ENCODE measurements around the gene ITIH4.

The ITIH4 gene

DNA sequence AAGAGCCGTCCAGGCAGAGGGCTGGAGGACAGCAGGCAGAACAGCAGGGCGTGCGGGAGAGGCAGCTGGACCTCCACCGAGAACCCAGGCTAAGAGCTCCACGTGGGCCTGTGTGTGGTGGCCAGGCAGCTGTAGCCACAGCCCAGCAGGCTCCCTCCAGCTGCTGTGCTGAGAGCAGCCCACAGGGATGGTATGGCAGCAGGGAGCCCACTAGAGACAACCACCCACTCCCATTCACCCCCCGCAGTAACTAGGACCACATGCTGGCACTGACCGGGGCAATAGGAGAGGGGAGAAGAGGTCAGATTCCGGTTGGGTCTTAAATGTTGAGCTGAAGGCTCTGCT lies 29.9 kb upstream of the ITIH4 start:
- no peak for DNase-seq (ENCODE audit: low read depth)
- no peak overlapping the region for H3K4me3 ChIP-seq (replicated peaks; ENCODE audit: low read depth, low read length)
- TF ChIP-seq, protein P1, sequence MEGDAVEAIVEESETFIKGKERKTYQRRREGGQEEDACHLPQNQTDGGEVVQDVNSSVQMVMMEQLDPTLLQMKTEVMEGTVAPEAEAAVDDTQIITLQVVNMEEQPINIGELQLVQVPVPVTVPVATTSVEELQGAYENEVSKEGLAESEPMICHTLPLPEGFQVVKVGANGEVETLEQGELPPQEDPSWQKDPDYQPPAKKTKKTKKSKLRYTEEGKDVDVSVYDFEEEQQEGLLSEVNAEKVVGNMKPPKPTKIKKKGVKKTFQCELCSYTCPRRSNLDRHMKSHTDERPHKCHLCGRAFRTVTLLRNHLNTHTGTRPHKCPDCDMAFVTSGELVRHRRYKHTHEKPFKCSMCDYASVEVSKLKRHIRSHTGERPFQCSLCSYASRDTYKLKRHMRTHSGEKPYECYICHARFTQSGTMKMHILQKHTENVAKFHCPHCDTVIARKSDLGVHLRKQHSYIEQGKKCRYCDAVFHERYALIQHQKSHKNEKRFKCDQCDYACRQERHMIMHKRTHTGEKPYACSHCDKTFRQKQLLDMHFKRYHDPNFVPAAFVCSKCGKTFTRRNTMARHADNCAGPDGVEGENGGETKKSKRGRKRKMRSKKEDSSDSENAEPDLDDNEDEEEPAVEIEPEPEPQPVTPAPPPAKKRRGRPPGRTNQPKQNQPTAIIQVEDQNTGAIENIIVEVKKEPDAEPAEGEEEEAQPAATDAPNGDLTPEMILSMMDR (IDR thresholded peaks at IDR 0.05; ENCODE audit: low read length, missing control alignments): no peak

DNA sequence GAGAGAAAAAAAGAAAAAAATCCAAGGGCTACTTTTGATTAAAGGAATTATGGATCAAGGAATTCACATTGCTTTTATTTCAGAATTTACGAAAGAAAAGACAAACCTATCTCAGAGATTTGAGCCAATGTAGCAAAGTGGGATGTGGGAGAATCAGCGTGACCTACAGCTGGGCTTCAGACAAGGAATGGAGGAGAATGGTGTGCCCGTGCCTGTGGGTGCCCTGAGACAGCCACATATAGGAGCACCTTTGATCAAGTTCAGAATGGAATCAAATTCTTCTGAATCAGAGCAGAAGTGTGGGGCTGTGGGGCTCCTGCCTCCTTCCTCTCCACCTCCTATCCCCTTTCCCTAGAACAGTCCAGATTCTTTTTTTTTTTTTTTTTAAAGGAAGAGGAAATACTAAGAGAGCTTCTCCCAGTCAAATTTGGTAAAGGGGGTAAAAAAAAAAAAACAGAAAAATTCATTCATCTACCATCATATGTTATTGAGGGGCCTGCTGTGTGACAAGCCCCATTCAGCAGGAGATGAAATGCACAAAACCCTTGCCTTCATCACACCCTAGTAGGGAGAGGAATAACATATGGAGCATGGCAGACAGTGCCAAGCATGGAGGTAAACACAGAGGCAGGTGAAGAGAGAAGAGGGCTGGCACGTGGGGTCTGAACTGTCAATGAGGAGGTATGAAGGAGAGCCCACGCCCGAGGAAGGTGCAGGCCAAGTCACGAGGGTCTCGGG lies 29.4 kb upstream of the ITIH4 start:
- no peak overlapping the region for H3K4me3 ChIP-seq (replicated peaks; ENCODE audit: low read depth, low read length)
- DNase-seq (ENCODE audit: low read depth): no peak
- TF ChIP-seq, protein P1 (IDR thresholded peaks at IDR 0.05; ENCODE audit: low read length, missing control alignments): no peak

DNA sequence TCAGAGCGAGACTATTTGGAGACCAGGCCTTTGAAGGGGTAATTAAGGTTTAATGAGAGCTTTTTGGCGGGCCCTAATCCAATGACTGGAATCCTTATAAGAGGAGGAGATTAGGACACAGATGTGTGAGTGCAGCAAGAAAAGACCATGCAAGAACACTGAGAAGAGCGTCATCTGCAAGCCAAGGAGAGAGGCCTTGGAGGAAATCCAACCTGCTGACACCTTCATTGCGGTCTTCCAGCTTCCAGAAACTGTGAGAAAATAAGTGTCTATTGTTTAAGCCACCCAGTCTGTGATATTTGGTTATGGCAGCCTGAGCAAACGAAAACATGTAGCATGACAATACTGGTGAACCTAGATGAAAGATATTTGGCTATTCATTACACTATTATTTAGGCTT lies 27.4 kb upstream of the ITIH4 start:
- TF ChIP-seq, protein P1 (IDR thresholded peaks at IDR 0.05; ENCODE audit: low read length, missing control alignments): no peak
- no peak for DNase-seq (ENCODE audit: low read depth)

DNA sequence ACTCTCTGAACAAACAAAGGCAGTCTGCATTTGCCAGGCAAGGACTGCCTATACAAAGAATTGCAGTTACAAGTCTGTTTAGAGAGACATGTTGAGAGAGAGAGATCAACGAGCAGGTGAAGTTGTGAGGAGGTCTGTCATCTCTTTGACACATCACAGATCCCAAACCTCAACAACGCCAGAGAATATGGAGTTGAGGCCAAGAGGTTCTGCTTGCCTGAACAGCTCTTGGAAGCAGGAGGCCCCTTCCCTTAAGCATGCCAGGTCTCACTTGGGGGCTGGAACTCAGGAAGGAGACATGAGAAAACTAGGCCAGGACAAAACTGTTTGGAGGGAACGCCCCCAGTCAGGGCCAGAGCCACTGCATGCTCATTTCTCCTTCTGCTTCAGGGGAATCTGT lies 26.7 kb upstream of the ITIH4 start:
- TF ChIP-seq, protein P1 (IDR thresholded peaks at IDR 0.05; ENCODE audit: low read length, missing control alignments): no peak
- no peak overlapping the region for H3K4me3 ChIP-seq (replicated peaks; ENCODE audit: low read depth, low read length)
- no peak for DNase-seq (ENCODE audit: low read depth)

More for the DNA sequence above, 27.4 kb upstream of the ITIH4 start:
- H3K4me3 ChIP-seq (replicated peaks; ENCODE audit: low read depth, low read length): no peak overlapping the region

DNA sequence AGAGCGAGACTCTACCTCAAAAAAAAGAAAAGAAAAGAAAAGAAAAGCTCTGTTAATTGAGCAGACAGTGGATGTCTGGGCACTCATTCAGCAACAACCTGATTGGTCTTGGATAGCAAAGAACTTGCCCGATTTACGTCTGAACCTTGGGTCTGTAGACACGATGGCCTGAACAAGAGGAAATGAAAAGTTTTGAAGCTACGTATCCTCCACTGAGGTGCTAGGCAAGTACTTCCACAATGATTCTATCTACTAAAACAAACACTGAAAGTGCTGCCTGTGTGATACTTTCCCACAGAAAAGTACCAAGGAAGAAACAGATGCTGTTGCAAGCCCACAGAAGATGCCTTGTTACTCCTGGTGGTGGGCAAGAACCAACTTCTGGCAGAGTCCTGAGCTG lies 26.2 kb upstream of the ITIH4 start:
- no peak for DNase-seq (ENCODE audit: low read depth)
- no peak overlapping the region for H3K4me3 ChIP-seq (replicated peaks; ENCODE audit: low read depth, low read length)
- TF ChIP-seq, protein P1 (IDR thresholded peaks at IDR 0.05; ENCODE audit: low read length, missing control alignments): no peak

DNA sequence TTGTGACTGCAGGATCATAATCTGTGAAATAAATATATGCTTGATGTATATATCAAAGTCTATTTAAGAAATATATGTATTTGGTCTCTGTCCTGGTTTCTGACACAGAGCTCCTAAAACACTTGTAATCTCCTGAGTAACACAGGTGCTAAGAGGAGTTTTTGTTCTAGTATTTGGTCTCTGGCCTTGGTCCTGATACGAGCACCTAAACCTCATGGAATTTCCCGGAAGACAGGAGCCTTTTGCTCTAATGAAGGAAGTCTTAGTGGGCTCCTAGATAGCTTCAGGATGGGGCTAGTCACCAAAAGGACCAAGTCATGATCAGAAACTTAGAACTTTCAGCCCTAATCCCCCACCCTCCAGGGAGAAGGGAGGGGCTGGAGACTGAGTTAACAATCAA lies 23.5 kb upstream of the ITIH4 start:
- no peak for DNase-seq (ENCODE audit: low read depth)
- TF ChIP-seq, protein P1 (IDR thresholded peaks at IDR 0.05; ENCODE audit: low read length, missing control alignments): no peak
- no peak overlapping the region for H3K4me3 ChIP-seq (replicated peaks; ENCODE audit: low read depth, low read length)

DNA sequence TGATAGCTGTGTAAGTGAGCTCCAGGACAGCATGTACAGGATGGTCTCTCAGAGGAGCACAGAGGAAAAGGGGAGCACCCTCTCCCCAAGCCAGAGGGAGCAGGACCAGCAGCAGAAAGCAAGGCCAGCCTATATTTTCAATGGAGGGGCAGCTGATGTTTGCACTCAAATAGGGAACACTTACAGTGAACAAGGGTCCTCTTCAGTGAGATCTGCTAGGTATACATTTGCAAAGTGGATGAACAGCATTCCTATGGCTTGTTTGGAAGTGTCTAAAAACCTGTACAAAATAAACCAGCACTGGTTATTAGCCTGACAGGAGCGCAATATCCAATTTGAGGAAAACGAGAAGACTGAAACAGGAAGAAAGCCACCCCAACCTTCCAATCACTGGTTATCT lies 21.9 kb upstream of the ITIH4 start:
- TF ChIP-seq, protein P1 (IDR thresholded peaks at IDR 0.05; ENCODE audit: low read length, missing control alignments): no peak
- no peak for DNase-seq (ENCODE audit: low read depth)

More for the DNA sequence above, 21.9 kb upstream of the ITIH4 start:
- H3K4me3 ChIP-seq (replicated peaks; ENCODE audit: low read depth, low read length): no peak overlapping the region

Measured in fibroblast of pulmonary artery (primary cell).